Large intestine (tissue), 3 donors: ENCODE measurements around the gene ITSN1. TPM values are rescaled to one million over a fixed set of nuclear protein-coding genes. Genes with fewer than 3 reads are reported as not detected.

Experiments used
- DNase-seq, 2 donors: peaks; one replicate each; pipeline versions ENCODE4 v3.0.0 to v3.0.0-alpha.2; 2013
- H3K27ac ChIP-seq: one replicate; pipeline ENCODE4 v1.5.1; 2013; ENCODE audit warnings: low read length
- H3K27me3 ChIP-seq: 2 replicates; pipeline ENCODE4 v1.6.1; 2013; ENCODE audit warnings: low read length; ENCODE audit not compliant: control insufficient read depth, insufficient read depth
- H3K36me3 ChIP-seq: 2 replicates; pipeline ENCODE4 v1.6.1; 2013; ENCODE audit warnings: low read length; ENCODE audit not compliant: control insufficient read depth, insufficient read depth
- H3K4me1 ChIP-seq: one replicate; pipeline ENCODE4 v1.6.1; 2013; ENCODE audit warnings: low read length; ENCODE audit not compliant: control insufficient read depth, insufficient read depth
- H3K4me3 ChIP-seq: one replicate; pipeline ENCODE4 v1.5.1; 2013; ENCODE audit warnings: low read length
- H3K9me3 ChIP-seq: one replicate; pipeline ENCODE4 v1.6.1; 2013; ENCODE audit warnings: mild to moderate bottlenecking, low read depth, low read length, moderate library complexity; ENCODE audit not compliant: control insufficient read depth
- WGBS: methylation state at CpG from one replicate; pipeline ENCODE4 v1.1.5; 2013; ENCODE audit warnings: low lambda C conversion rate; ENCODE audit not compliant: insufficient coverage; 5-methylcytosine and 5-hydroxymethylcytosine counted together
- polyA plus RNA-seq: library from polyadenylated mRNA; unstranded; fragments of 120-200 nt; gene quantifications from one replicate; pipeline ENCODE4 v1.2.1, GENCODE V29; 2013

ITSN1 gene
- polyA plus RNA-seq, 1 donor: 36.0 TPM

GRCh38 chr21:33650929-33651509, 8.7 kb downstream of the ITSN1 start:
- Histone ChIP-seq H3K4me1 (peaks cover 14% of the 10 kb centered on the region), H3K4me3 (no peak overlapping the region), H3K9me3 (no peaks in the 10 kb centered on the region), H3K27me3 (no peaks in the 10 kb centered on the region), H3K27ac (no peak overlapping the region), H3K36me3 (no peaks in the 10 kb centered on the region)
- WGBS: no CpG with 5 or more reads among the region's 7 CpGs
- DNase-seq: no peak

- no peak for DNase-seq
- Histone ChIP-seq H3K36me3 (no peaks in the 10 kb centered on the region), H3K27me3 (no peaks in the 10 kb centered on the region), H3K4me1 (peaks cover 19% of the 10 kb centered on the region), H3K9me3 (no peaks in the 10 kb centered on the region), H3K27ac (no peak overlapping the region), H3K4me3 (no peak overlapping the region)
- WGBS: 100% methylated on average over 4 of the region's 8 CpGs
Measured at GRCh38 chr21:33651965-33652680, 9.8 kb downstream of the ITSN1 start.

GRCh38 chr21:33654412-33654811, 12.1 kb downstream of the ITSN1 start:
- no peak overlapping the region for H3K4me3 ChIP-seq
- WGBS: no CpG with 5 or more reads among the region's 4 CpGs
- H3K36me3 ChIP-seq: no peaks in the 10 kb centered on the region
- H3K4me1 ChIP-seq: peaks cover 25% of the 10 kb centered on the region
- H3K9me3 ChIP-seq: no peaks in the 10 kb centered on the region
- H3K27ac ChIP-seq: no peak overlapping the region
- H3K27me3 ChIP-seq: no peaks in the 10 kb centered on the region
- DNase-seq: no peak

GRCh38 chr21:33655588-33656221, 13.4 kb downstream of the ITSN1 start:
- peak overlapping the region; percentile 82 for H3K27ac ChIP-seq
- WGBS: 17% methylated on average over 1 of the region's 8 CpGs
- H3K36me3 ChIP-seq: no peaks in the 10 kb centered on the region
- H3K27me3 ChIP-seq: no peaks in the 10 kb centered on the region
- no peaks in the 10 kb centered on the region for H3K9me3 ChIP-seq
- peak; percentile 83 to 93 for DNase-seq
- no peak overlapping the region for H3K4me3 ChIP-seq
- peaks cover 24% of the 10 kb centered on the region for H3K4me1 ChIP-seq

- Histone ChIP-seq H3K4me1 (peaks cover 24% of the 10 kb centered on the region), H3K27ac (peak overlapping the region; percentile 82), H3K9me3 (no peaks in the 10 kb centered on the region), H3K27me3 (no peaks in the 10 kb centered on the region), H3K36me3 (no peaks in the 10 kb centered on the region), H3K4me3 (no peak overlapping the region)
- WGBS: 43% methylated on average over 1 of the region's 8 CpGs
- DNase-seq: peak; percentile 55 to 68
Measured at GRCh38 chr21:33657124-33657820, 15.0 kb downstream of the ITSN1 start.

GRCh38 chr21:33658919-33659567, 16.7 kb downstream of the ITSN1 start:
- H3K36me3 ChIP-seq: no peaks in the 10 kb centered on the region
- DNase-seq: no peak
- H3K27ac ChIP-seq: no peak overlapping the region
- H3K9me3 ChIP-seq: no peaks in the 10 kb centered on the region
- no peak overlapping the region for H3K4me3 ChIP-seq
- H3K4me1 ChIP-seq: peaks cover 24% of the 10 kb centered on the region
- no peaks in the 10 kb centered on the region for H3K27me3 ChIP-seq
- WGBS: no CpG with 5 or more reads among the region's 7 CpGs

- no peak overlapping the region for H3K4me3 ChIP-seq
- no peak for DNase-seq
- peaks cover 24% of the 10 kb centered on the region for H3K4me1 ChIP-seq
- no peaks in the 10 kb centered on the region for H3K27me3 ChIP-seq
- WGBS: no CpG with 5 or more reads among the region's 1 CpG
- no peak overlapping the region for H3K27ac ChIP-seq
- no peaks in the 10 kb centered on the region for H3K9me3 ChIP-seq
- no peaks in the 10 kb centered on the region for H3K36me3 ChIP-seq
Measured at GRCh38 chr21:33659568-33659949, 17.3 kb downstream of the ITSN1 start.

GRCh38 chr21:33660406-33660805, 18.1 kb downstream of the ITSN1 start:
- Histone ChIP-seq H3K36me3 (no peaks in the 10 kb centered on the region), H3K4me3 (no peak overlapping the region), H3K4me1 (peaks cover 19% of the 10 kb centered on the region), H3K9me3 (no peaks in the 10 kb centered on the region), H3K27me3 (no peaks in the 10 kb centered on the region), H3K27ac (no peak overlapping the region)
- no CpG with 5 or more reads among the region's 1 CpG for WGBS
- no peak for DNase-seq

GRCh38 chr21:33661146-33661545, 18.8 kb downstream of the ITSN1 start:
- Histone ChIP-seq H3K4me3 (no peak overlapping the region), H3K27ac (no peak overlapping the region), H3K36me3 (no peaks in the 10 kb centered on the region), H3K4me1 (peaks cover 16% of the 10 kb centered on the region), H3K9me3 (no peaks in the 10 kb centered on the region), H3K27me3 (no peaks in the 10 kb centered on the region)
- 100% methylated on average over 1 of the region's 1 CpG for WGBS
- no peak for DNase-seq

GRCh38 chr21:33662046-33662445, 19.7 kb downstream of the ITSN1 start:
- 82% methylated on average over 3 of the region's 3 CpGs for WGBS

More at GRCh38 chr21:33662046-33662445, 19.7 kb downstream of the ITSN1 start:
- H3K36me3 ChIP-seq: no peaks in the 10 kb centered on the region
- H3K4me3 ChIP-seq: no peak overlapping the region
- no peak overlapping the region for H3K27ac ChIP-seq
- H3K27me3 ChIP-seq: no peaks in the 10 kb centered on the region
- H3K4me1 ChIP-seq: peaks cover 8% of the 10 kb centered on the region
- no peak for DNase-seq
- no peaks in the 10 kb centered on the region for H3K9me3 ChIP-seq
